ENCODE data around the gene MET. TPM values are rescaled to one million over a fixed set of nuclear protein-coding genes. Genes with fewer than 3 reads are reported as not detected.

MET gene
- total RNA-seq, 4 donors from 2014 or later = 15.9 to 36.8 (median 28.7) TPM

- H3K4me3 ChIP-seq = no peak overlapping the region
- in situ Hi-C loops (cut with MboI; ENCODE audit: low sequenced_read_pairs in 4 of 4) (no loop called here), intact Hi-C loops (cut with DNase I; ENCODE audit: low total_unique reads) (no loop called here)
- H3K27me3 ChIP-seq = no peaks in the 10 kb centered on the region
- H3K9me3 ChIP-seq = no peaks in the 10 kb centered on the region
- H3K36me3 ChIP-seq = peaks cover 0 to 14% of the 10 kb centered on the region in 2 donors
- ATAC-seq (no peak), DNase-seq (no peak)
- no peak for TF ChIP-seq CTCF (IDR thresholded peaks at IDR 0.05 in 4 of 5, conservative IDR thresholded peaks at IDR 0.05 in 1 of 5)
- TF ChIP-seq POLR2A (IDR thresholded peaks at IDR 0.05) = no peak
- H3K27ac ChIP-seq = no peak overlapping the region
- peaks cover 6 to 17% of the 10 kb centered on the region in 2 donors for H3K4me1 ChIP-seq
These were observed 67.3 kb downstream of the MET start for GRCh38 chr7:116739307-116739706.

- intact Hi-C loops (cut with DNase I; ENCODE audit: low total_unique reads) (no loop called here), in situ Hi-C loops (cut with MboI; ENCODE audit: low sequenced_read_pairs in 4 of 4) (no loop called here)
- Histone ChIP-seq H3K9me3 (no peaks in the 10 kb centered on the region), H3K27me3 (no peaks in the 10 kb centered on the region), H3K27ac (no peak overlapping the region), H3K36me3 (peaks cover 0 to 14% of the 10 kb centered on the region in 2 donors), H3K4me1 (peaks cover 6 to 12% of the 10 kb centered on the region in 2 donors), H3K4me3 (no peak overlapping the region)
- DNase-seq (no peak), ATAC-seq (no peak)
- TF ChIP-seq CTCF (IDR thresholded peaks at IDR 0.05 in 4 of 5, conservative IDR thresholded peaks at IDR 0.05 in 1 of 5) (no peak), POLR2A (IDR thresholded peaks at IDR 0.05) (no peak)
These were observed 68.2 kb downstream of the MET start for GRCh38 chr7:116740231-116740630.

- DNase-seq (no peak), ATAC-seq (no peak)
- in situ Hi-C loops (cut with MboI; ENCODE audit: low sequenced_read_pairs in 4 of 4) (no loop called here), intact Hi-C loops (cut with DNase I; ENCODE audit: low total_unique reads) (no loop called here)
- Histone ChIP-seq H3K36me3 (peaks cover 0 to 14% of the 10 kb centered on the region in 2 donors), H3K4me1 (peaks cover 6 to 12% of the 10 kb centered on the region in 2 donors), H3K27ac (peak overlapping the region in 1 of 4 donors; percentile 8), H3K27me3 (no peaks in the 10 kb centered on the region), H3K9me3 (no peaks in the 10 kb centered on the region), H3K4me3 (no peak overlapping the region)
- TF ChIP-seq POLR2A (IDR thresholded peaks at IDR 0.05) = no peak
- no peak for TF ChIP-seq CTCF (IDR thresholded peaks at IDR 0.05 in 4 of 5, conservative IDR thresholded peaks at IDR 0.05 in 1 of 5)
These were observed 68.9 kb downstream of the MET start for GRCh38 chr7:116740755-116741462.

- in situ Hi-C loops (cut with MboI; ENCODE audit: low sequenced_read_pairs in 4 of 4) = no loop called here
- H3K4me3 ChIP-seq = no peak overlapping the region
These were observed 69.8 kb downstream of the MET start for GRCh38 chr7:116741625-116742316.

More at GRCh38 chr7:116741625-116742316, 69.8 kb downstream of the MET start:
- H3K27me3 ChIP-seq = no peaks in the 10 kb centered on the region
- H3K36me3 ChIP-seq = peaks cover 0 to 14% of the 10 kb centered on the region in 2 donors
- no peaks in the 10 kb centered on the region for H3K9me3 ChIP-seq
- ATAC-seq (peak in 1 of 2 donors; percentile 35), DNase-seq (no peak)
- H3K4me1 ChIP-seq = peaks cover 5 to 12% of the 10 kb centered on the region in 2 donors
- TF ChIP-seq CTCF (IDR thresholded peaks at IDR 0.05 in 4 of 5, conservative IDR thresholded peaks at IDR 0.05 in 1 of 5) = no peak
- no peak for TF ChIP-seq POLR2A (IDR thresholded peaks at IDR 0.05)
- peak overlapping the region in 1 of 4 donors; percentile 8 for H3K27ac ChIP-seq
- intact Hi-C loops (cut with DNase I; ENCODE audit: low total_unique reads) = no loop called here

All from gastrocnemius medialis (tissue), 4 donors.